Measurements from ENCODE around the gene STK11.

GRCh38 chr19:1270213-1270853 lies 64.8 kb downstream of the STK11 start:
- TF ChIP-seq CTCF (IDR thresholded peaks at IDR 0.05): no peak
- TF ChIP-seq ZFX (IDR thresholded peaks at IDR 0.05; ENCODE audit: borderline replicate concordance): no peak

Data from 22Rv1 (cell line).